DND-41 (cell line): Measurements from ENCODE around the gene SLC15A5.

ENCODE experiments used
- CTCF ChIP-seq: IDR thresholded peaks from 2 replicates; pipeline ENCODE4 v1.5.1; 2012; ENCODE audit warnings: borderline replicate concordance, low read length, moderate library complexity, mild to moderate bottlenecking; ENCODE audit not compliant: poor library complexity, severe bottlenecking; ENCODE audit errors: extremely low read depth
- EZH2 ChIP-seq: IDR thresholded peaks from 3 replicates; pipeline ENCODE4 v1.6.1; 2012; ENCODE audit warnings: borderline replicate concordance, low read depth, mild to moderate bottlenecking, moderate library complexity, low read length, inconsistent platforms; ENCODE audit not compliant: severe bottlenecking

GRCh38 chr12:16154990-16155389 is 122.5 kb downstream of the SLC15A5 start:
- TF ChIP-seq CTCF, result no peak
- no peak for TF ChIP-seq EZH2
